Neural cell (in vitro differentiated cells): ENCODE measurements around the gene INSYN2B.

Experiments used
- CTCF ChIP-seq: fragments of 450-650 bp; IDR thresholded peaks from 2 replicates; pipeline ENCODE4 v1.5.1; 2014; ENCODE audit warnings: antibody characterized with exemption, mild to moderate bottlenecking, moderate library complexity; ENCODE audit not compliant: poor library complexity, severe bottlenecking
- EZH2 ChIP-seq: fragments of 200-600, 300-800 bp; shearing (Covaris generic), sonication (generic); IDR thresholded peaks from 2 replicates; pipeline ENCODE4 v1.6.1; 2014; ENCODE audit warnings: antibody characterized with exemption, low read length, borderline replicate concordance, mild to moderate bottlenecking; ENCODE audit not compliant: insufficient read depth, poor library complexity, severe bottlenecking
- POLR2AphosphoS5 ChIP-seq: IDR thresholded peaks from 2 replicates; pipeline ENCODE4 v1.6.1; 2012
- RAD21 ChIP-seq: fragments of 450-650 bp; conservative IDR thresholded peaks from 2 replicates; pipeline ENCODE4 v1.6.1; 2014; ENCODE audit warnings: antibody characterized with exemption, mild to moderate bottlenecking, moderate library complexity

- TF ChIP-seq CTCF (no peak), RAD21 (no peak), POLR2AphosphoS5 (no peak), EZH2 (no peak)
These were observed 38.1 kb downstream of the INSYN2B start for GRCh38 chr5:169942181-169942580.
